HG02588 (cell line): ENCODE measurements around the gene ETV4.

Experiments
- ATAC-seq: cut with Tn5 transposase; IDR thresholded peaks from one replicate; pipeline ENCODE4 v1.9.1; 2021; ENCODE audit warnings: mild to moderate bottlenecking, moderate library complexity; ENCODE audit not compliant: unreplicated experiment

Gene ETV4

DNA sequence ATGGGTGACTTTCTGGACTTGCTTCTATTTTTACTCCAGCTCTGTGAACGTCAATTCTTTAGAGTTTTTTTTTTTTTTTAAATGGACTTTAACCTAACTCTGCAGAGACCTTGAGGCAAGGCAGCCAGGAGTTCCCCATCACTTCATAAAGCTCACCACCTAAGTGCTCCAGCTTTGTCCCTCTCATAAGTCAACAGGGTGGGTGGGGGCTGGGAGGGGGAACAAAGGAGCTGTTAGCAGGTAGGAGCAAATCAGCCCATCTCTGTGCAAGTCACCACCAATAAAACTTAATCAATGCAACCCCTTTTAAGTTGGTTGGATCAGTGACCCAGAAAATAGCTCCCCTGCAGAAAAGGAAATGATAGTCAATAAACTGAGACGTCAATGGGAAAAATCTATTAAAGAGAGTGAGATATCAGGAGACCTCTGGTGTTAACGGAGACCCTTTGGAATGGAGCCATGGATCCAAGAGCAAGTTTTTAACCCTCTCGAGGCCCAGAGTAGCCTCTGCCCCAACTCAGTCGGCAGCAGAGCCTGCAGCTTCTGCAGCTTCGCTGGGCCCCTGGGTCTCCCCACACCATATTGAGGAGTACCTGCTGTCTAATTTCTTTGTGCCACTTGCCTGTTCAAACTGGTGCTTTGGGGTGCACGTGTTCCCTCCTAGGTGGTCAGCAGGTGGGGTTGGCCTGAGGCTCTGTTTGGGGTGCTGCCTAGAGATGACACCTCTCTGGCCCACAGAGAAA is 27.6 kb upstream of the ETV4 start:
- no peak for ATAC-seq

DNA sequence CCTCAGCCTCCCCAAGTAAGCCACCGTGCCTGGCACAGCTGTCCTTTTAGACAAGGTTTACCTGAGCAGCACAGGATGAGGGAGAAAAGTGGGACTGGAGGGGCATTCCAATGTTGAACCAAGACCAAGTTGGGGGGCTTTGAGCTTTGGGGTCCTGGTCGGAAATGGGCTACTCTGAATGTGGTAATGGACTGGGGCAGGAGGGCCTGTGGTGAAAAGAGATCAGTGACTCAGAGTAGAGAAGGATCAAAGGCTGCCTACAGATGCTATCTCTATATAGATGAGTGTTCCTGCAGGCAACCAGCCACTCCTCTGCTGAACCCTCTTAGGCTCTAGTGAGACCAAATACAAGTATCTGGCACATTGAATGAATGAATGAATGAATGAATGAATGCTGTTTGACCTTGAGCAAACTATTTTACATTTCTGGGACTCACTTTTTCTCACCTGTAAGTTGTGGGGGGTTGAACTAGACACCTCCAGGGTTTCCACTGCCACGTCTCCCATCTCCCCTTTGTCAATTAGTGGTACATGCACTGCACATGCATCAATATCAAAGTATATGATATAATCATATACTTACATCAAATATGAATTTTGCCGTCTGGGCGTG is 26.3 kb upstream of the ETV4 start:
- ATAC-seq, result no peak

DNA sequence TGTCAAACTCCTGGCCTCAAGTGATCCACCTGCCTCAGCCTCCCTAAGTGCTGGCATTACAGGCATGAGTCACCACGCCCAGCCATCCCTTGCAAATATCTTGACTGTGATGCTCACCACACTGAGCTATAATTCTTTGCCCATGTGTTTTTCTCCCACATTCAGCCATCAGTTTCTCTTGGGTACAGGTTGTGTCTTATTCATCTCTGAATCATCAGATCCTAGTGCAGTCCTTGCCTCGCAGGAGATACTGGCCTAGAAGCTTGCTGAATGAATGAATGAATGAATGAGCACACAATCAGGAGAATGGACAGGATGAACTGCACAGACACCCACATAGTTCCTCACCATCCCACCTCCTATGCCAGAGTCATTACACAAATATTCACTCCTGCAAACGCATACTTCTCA is 24.4 kb upstream of the ETV4 start:
- ATAC-seq, result no peak

DNA sequence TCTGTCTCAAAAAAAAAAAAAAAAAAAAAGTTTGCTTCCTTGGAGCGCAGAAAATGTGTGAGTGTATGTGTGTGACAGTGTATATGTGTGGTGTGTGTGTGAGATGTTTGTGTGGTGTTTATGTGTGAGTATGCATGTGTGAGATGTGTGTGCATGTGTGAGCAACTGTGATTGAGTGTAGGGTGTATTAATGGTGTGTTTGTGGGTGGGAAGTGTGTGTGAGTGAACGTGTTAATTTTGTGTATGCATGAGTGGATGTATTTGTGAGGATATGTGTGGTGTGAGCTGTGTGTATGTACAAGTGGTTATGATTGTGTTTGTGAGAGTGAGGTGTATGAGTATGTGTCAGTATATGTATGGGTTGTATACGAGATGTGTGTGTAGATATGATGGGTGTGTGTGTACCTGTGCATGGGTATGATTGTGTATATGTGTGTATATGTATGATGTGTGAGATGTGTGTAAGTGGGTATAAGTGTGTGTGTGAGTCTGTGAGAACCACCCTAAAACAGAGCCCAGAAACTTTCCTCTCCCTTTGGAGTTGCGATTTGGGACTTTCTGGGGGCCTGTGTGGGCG is 22.5 kb upstream of the ETV4 start:
- no peak for ATAC-seq

DNA sequence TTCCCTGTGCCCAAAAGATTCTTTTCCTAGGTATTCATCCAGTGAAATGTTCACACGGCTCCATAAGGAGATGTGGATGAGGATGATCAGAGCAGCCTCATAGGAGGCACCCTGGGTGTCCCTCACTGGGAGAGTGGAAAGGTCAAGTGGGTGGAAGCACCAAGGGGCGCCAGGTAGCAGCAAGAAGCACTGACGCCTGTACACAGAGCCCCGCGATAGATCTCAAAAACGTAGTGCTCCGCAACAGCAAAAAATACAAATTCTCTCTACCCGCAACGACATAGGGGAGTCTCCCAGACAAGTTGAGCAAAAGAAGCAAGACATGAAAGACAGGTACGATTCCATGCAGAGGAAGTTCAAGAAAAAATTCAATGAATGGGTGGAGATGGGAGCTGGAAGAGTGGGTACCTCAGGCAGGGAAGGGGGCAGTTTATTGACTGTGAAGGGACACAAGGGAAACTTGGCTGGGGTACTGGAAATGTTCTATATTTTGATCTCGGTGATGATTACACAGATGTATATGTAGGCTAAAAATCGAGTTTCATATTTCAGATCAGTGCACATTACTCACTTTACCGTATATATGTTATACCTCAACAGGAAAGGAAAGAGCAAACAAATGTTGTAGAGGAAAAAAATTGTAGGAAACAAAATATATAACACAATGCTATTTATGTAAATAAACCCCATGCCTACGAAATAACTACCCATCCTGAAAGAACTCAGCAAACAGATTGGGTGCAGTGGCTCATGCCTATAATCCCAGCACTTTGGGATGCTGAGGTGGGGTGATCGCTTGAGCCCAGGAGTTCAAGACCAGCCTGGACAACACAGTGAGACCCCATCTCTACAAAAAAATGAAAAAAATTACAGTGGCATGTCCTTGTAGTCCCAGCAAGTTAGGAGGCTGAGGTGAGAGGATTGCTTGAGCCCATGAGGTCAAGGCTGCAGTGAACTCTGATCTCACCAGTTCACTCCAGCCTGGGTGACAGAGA is 17.8 kb upstream of the ETV4 start:
- ATAC-seq, result no peak

DNA sequence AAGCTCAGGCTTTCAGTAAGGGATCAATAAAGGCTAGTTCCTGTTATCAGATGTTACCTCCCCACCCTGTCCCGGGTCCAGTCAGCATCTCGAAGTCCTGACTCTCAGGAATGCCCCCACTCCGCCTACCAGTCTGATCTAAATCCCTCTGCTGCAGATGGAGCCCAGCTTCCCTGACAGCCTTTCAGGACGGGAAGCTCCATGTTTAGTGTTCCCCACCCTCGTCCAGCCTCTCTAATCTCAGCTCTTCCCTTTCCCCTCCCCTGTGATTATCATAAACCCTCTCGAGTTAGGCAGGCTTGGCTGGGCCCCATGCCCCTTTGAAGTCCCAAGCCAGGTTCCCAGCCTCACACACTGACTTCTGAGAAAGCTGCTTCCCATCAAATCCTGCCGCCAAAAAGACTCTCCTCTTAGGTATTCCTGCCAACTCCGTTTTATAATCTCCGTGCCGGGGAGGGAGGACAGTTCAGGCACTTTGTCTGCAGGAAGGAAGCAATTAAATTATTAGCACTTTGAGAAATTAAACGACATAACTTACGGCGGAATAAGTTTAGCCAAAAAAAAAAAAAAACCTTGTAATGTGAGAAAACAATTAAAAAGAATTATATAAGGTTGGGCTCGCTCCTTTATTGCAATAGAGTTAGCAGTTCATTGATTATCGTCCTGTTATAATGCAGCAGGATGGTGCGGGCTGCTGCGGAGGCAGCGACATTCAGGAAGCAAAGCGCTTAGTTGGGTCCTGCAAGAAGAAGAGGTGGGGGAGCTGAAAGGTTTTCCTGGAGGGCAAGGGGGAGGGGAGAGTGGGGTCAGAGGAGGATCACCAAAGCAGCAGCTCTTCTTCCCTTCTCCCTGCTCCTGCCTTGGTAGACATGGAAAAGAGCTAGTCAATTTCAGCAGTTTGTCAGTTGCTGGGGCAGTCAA is 16.8 kb upstream of the ETV4 start:
- ATAC-seq, result no peak

DNA sequence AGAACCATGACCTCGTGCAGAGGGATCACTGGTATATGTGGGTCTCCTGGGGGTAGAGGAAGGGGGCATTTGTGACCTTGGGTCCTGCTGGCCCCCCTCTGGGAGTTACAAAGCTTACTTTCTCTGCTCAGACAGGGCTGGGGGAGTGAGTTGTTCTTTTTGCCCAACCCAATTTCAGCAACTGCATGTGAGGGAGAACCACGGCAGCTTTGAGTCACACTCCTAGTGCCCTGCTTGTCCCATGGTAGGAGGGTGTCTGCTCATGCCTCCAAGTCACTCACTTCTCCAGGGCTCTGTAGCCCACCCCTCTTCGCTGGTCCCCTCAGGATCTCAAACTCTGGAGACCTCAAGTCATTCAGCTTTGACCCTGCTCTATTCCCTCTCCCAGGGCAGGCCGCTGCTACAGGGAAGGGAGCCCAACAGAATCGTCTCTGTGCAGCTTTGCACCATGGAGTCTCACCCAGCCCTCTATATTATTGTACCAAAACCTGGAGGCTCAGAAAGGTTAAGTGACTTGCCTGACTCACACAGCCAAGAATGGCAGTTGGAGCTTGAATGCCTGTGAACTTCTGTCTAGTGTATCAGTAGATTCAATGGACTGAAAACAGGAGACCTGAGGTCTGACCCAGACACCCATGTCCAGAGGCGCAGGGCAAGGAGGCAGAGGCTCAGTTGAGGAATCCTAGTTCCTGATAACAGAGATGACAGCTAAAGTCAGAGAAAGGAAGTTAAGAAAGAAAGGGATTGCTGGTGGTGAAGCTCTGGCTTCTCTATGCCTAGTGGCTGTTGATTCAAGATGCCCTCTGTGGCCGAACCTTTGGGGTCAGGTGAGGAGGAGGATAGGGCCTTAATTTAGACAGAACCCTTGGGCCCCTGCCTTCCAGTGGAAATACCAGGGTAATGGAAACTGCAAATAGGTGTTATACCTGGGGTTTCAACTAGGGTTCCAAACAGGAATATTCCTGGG is 14.6 kb upstream of the ETV4 start:
- ATAC-seq, result no peak

DNA sequence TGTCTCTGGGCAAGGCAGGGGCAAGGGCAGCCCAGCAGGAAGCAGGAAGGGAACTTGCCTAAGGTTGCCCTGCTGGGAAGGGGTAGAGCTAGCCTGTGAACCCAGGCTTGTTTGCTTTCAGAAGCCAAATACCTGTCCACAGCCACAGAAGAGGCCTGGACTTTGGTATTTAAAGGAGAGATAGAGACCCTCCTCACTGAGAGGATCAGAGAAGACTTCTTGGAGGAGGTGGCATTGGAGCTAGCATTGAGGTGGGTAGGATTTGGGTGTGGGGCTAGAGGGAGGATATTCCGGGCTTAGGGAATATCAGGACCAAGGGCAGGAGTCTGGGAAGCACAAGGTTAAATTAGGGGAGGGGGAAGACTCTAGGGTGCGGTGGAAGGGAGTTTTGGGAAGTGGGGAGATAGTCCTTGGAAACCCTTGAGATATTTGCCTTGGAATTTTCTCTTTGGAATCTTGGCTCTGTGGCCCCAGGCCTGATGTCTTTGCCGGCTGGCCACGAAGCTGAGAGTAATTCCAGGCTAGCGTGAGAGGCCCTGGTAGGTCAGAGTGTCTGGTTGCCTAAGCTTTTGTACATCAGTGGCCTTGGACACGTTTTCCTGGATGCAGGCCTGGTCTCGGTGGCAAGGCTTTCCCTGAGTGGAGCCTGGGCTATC is 13.1 kb upstream of the ETV4 start:
- no peak for ATAC-seq

DNA sequence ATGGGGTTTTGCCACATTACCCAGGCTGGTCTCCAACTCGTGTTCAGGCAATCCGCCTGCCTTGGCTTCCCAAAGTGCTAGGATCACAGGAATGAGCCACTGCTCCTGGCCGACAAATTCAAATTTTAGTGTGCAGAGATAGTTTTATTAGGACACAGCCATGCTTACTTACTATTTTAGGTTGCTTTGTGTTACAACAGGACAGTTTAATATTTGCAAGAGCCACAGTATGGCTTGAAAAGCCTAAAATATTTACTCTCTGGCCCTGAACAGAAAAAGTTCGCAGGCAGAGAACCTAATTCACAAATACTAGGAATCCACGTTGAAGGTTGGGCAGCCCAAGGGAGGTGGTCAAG is 12.6 kb upstream of the ETV4 start:
- ATAC-seq, result no peak

DNA sequence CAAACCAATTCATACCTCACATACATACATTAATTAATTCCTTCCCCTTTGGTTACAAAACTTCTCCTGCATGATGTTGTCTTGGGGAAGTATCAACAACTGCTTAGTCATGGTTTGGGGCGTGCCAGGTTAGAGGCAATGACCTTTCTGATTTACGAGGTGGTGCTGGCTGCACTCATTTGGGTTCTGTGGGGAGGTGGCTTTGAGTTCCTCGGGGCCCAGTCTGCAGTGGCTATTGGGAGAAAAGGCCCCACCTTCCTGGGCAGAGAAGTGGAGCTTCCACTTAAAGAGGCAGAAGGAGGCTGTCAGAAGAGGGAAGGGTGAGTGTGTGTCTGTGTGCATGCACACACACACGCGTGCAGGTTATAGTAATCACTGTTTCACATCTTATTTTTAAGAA is 10.2 kb upstream of the ETV4 start:
- ATAC-seq, result no peak

DNA sequence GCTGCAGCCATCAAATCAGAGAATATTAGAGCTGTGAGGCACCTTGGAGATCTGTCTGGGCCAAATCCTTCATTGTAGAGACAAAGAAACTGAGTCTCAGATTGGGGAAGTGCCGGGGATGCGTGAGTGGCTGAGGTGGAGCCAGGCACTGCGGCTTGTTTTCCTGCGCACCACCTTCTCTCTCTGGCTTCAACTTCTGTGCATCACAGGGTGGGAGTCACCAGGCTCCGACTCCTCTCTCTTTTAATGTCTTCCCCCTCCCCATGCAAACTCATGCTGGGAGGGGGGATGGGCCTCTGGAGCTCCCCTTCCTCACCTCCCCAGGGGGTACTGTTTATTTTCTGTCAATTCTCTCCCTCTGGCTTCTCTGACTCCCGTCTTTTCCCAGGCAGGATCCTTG is 8.7 kb upstream of the ETV4 start:
- ATAC-seq, result no peak

DNA sequence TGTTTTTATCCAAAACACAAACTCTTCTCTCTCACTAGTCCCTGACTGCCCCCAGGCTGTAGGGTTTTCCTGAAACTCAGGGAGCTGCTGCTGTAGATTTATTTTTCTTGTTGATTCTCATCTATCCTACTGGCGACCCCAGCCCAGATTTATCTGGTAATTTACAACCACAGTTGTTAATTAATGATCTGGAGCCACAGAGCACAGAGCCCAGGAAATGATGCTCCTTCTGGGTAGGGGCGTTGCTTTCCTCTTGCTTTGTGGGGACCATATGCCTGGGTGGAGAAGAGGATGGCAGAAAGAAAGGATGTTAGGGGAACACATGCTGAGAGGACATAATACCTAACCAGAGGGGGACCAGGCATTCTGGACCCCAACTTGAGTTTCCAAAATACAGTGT is 7.4 kb upstream of the ETV4 start:
- ATAC-seq, result no peak

DNA sequence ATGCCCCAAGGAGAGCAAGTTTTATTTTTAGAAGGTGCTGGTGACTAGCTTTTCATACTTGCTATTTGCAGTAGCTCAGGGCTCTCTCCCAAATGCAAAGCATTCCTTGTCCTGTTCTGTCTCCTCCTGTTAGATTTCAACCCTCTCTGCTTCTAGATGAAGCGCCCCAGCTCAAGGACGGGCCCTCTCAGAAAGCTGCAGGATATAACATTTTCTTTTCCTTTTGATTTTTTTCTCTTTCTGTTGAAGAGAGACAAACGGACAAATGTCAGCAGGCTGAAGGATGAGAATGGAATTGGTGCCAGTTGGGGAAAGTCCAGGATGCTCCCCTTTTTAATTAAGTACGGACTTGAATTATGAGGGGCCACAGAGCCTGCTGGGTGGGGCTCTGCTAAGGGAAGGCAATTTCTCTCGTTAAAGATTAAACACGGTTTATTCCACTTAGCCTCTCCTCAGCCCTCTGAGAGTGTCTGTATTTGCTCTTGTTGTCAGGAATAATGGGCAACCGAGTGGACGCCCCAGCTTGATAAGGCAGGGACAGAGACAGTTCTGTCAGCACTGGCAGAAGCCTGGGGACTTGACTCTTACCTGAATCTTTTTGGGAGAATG is 6.2 kb upstream of the ETV4 start:
- ATAC-seq, result no peak

DNA sequence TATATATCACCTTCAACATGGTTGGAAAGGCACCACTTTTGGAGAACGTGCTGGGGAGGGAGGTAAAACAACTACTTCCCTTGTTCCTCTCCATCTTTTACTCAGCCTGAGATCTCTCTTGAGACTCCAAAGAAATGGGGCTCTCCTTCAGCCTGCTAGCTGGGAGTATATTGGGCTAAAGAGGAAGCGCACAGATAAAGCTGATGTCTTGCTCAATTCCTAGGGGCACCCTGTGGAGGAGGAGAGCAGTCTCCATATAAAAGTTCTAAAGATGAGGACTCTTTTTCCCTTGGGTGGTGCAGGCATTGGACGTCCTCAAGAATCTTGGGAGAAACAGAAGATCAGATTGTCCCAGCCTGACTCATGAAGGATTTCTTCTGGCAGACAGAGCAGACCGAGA is 4.6 kb upstream of the ETV4 start:
- no peak for ATAC-seq

DNA sequence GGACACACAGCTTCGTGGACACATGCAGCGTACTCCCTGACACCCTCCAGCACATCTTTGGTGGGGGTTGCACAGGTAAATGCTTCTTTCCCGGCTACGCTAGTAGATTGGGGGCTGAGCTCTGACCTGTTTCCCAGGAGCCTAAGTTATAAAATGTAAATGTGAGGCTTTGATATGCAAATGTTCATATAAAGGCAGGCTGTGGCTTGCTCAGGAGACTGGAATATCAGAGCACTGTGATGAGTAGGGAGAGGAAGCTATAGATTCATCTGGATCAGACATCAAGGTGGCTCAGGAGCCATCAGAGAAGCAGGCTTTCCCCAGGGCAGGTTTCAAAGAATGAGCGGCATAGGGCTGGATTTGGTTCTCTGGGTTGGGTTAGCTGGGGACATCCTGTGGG is 3.4 kb upstream of the ETV4 start:
- no peak for ATAC-seq

DNA sequence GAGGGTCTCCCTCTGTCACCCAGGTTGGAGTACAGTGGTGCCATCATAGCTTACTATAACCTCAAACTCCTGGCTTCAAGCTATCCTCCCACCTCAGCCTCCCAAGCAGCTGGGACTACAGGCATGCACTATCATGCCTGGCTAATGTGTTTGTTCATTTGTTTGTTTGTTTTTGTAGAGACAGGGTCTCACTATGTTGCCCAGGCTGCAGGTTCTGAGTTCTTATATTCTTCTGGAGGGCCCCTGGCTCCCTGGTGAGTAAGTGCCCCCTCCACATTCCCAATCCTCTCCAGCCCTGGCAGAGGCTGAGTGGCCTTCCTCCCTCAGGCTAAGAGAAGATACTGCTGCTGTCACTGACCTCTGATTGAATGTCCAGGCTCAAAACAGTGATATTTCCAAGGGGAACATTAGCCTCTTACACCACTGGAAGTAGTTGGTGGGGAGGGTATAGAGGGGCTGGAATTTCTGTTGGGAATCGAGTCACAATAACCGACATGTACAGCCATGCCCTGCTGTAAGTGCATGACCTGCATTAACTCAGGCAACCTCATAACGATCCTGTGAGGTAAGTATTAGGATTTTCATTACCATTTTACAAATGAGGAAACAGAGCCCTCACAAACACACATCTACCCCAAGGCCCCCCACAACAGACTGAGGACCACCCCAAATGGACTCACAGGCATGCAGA is 2.7 kb upstream of the ETV4 start:
- no peak for ATAC-seq

DNA sequence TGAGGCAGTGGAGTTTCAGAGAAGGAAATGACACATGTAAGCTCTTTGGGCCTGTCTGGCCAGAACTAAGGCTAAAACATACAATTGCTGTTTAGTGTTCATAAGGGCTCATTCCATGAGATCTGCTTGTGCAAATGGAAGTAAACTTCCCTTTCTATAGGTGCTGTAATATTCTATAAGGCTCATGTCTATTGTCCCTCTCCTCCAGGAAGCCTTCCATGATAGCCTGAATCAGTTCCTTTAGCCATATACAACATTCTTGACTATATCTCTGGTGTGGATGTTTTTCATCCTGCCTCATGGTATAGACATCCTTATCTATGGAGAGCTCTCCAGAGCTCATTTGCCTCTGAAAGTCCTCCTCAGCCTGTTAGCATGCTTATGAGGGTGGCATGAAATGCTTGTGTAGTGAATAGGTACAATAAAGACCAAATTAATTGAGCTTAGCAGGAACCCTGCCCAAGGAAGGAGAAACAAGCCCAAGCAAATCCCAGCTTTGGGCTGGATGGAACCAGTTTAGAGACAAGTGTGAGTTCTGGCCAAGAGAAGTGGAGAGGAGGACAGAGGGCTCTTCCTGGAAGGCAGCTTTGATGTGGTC is 1.6 kb upstream of the ETV4 start:
- no peak for ATAC-seq
